GM21723 (cell line): Measurements from ENCODE around the gene OLFML1.

Experiments
- ATAC-seq: cut with Tn5 transposase; IDR thresholded peaks from one replicate; pipeline ENCODE4 v1.9.1; 2021; ENCODE audit warnings: mild to moderate bottlenecking, moderate library complexity; ENCODE audit not compliant: unreplicated experiment

OLFML1 gene

DNA sequence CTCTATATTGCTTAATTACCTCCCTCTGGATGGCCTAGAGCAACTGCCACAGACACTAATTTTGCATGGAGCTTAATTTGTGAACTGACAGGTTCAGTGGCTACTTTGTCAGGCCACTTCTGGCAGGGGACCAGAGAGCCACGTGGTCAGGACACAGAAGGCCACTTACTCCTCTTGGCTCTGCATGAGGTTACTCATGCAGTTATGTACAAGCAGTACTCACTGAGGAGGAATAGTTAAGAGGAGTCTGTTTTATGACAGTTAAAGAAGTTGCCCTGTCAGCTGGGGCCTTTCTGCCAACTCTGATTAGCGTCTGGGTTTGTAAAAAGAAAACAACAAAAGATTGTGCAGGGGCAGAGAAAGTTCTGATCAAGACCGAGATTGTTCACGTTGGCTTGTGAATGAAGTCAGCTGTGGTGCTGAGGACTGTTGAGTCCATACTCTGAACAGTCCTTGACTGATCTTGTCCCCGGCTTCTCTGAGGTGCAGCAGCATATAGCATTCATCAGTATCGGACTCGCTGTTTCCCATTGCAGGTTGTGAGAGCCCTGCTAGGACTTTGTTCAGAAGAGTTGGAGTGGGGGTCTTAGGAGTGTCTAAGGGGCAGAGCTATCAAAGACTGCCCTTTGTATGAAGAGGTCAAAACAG, 69.9 kb downstream of the OLFML1 start:
- ATAC-seq, result no peak

DNA sequence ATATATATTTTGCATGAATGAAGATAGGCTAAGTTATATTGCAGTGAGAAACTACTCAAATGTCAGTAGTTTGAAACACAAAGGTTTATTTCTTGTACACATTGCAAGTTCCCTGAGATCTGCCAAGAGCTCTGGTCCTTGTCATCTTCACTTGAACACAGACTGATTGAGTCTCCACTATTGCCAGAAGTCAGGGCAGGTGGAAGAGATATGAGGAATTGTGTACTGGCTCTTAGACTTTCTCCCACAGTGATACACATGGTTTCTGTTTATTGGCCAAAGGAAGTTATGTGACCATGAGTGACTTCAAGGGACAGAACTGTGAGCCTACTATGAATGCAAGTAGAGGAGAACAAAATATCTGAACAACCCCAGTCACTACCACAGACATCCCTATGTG, 72.7 kb downstream of the OLFML1 start:
- no peak for ATAC-seq

DNA sequence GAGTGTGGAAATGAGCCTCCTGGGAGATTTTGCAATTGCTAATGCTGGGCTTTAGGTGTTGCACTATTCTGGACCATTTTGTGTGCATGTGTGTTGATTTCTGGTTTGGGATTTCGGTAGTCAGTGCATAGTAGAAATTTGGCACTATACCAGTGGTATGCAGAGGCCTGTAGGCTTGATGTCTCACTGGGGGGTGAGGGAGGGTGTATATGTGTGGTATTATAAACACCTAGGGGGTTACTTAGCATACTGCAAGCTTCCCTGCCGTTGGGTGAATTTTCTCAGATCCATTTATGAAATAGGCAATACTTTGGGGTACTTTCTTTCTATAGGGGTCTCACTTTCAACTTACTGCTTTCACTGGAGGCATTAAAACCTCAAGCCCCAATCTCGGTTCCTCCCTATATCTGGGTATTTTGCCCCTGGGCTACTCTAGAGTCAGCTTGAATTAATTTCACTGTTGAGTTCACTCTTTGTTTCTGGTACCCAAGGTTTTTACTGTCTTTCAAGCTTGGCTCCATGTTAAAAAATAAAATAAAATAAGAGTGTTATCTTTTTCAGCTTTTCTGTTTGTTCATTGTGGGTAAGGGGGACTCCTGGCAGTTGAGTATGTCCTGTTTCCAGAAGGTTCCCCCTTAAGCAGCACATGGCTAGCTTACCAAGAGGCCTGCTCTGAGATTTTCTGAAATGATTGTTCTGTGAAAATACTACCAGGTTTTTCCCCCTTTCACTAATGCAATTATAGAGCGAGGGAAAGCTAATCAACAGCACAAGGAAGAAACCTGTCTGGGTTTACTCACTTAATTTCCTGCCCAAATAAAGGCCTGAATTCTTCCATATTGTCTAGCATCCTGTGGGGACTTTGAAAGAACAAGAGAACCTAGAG, 74.3 kb downstream of the OLFML1 start:
- peak; percentile 65 for ATAC-seq
